Omental fat pad (tissue), 4 donors: Measurements from ENCODE around the gene CD3D. TPM values are rescaled to one million over a fixed set of nuclear protein-coding genes. Genes with fewer than 3 reads are reported as not detected.

ENCODE experiments used
- ATAC-seq: fragments of 150-250 bp; one replicate; pipeline ENCODE4 v1.9.1; 2016; ENCODE audit warnings: mild to moderate bottlenecking, moderate library complexity; ENCODE audit not compliant: low FRiP score
- DNase-seq: peaks from one replicate; pipeline ENCODE4 v3.0.0-alpha.2; 2019; ENCODE audit warnings: low spot score
- total RNA-seq, 4 donors: library from RNA; depleted of rRNA; stranded (reverse); fragments of >200 nt; gene quantifications; one replicate each; pipeline ENCODE4 v1.1.0, GENCODE V29; 2016
- TF ChIP-seq, protein P1 (sequence below), 3 donors: fragments of 450-650 bp; IDR thresholded peaks; one replicate each; pipeline ENCODE4 v1.5.1; 2016 to 2017; ENCODE audit warnings: antibody characterized with exemption in 3 of 3, mild to moderate bottlenecking in 3 of 3, moderate library complexity in 2 of 3

CD3D gene
- total RNA-seq, 4 donors from 2014 or later: 1.7 to 3.4 (median 2.6) TPM

GRCh38 chr11:118304568-118305248, 37.8 kb downstream of the CD3D start, which contains the start of gene CD3E:
CD3E (plus strand) TSS chr11:118304730; CDS start chr11:118304953, 223 bp downstream.
- TF ChIP-seq, protein P1, sequence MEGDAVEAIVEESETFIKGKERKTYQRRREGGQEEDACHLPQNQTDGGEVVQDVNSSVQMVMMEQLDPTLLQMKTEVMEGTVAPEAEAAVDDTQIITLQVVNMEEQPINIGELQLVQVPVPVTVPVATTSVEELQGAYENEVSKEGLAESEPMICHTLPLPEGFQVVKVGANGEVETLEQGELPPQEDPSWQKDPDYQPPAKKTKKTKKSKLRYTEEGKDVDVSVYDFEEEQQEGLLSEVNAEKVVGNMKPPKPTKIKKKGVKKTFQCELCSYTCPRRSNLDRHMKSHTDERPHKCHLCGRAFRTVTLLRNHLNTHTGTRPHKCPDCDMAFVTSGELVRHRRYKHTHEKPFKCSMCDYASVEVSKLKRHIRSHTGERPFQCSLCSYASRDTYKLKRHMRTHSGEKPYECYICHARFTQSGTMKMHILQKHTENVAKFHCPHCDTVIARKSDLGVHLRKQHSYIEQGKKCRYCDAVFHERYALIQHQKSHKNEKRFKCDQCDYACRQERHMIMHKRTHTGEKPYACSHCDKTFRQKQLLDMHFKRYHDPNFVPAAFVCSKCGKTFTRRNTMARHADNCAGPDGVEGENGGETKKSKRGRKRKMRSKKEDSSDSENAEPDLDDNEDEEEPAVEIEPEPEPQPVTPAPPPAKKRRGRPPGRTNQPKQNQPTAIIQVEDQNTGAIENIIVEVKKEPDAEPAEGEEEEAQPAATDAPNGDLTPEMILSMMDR (IDR thresholded peaks at IDR 0.05): no peak
- ATAC-seq (no peak), DNase-seq (no peak)

GRCh38 chr11:118304227-118304567, 38.3 kb downstream of the CD3D start:
- ATAC-seq (no peak), DNase-seq (no peak)
- TF ChIP-seq, protein P1 (IDR thresholded peaks at IDR 0.05): no peak

DNA sequence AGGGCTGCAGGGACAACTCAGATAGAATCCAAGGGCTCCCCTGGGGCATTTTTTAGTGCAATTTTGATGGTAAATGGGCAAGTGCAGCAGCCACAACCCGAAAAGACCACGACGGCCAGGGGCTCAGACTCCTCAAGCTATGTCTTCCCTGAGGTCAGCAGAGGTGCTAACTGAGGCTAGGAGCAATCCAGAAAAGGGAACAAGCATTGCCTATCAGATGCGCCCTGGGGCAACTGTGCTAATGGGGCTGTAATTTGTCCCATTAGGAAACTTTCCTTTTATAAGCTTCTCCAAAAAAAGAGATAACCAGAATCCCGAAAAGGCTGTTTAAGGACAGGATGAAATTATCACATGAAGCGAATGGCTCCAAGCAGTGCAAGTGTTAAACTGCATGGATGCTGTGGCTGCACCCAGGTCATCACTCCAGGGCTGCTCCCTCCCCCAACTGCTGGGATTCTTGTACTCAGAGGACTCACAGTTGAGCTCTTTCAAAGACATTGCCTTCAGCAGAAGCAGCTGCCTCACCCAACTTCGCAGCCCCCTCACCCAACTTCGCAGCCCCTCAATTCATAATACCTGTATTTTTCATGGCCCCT, 40.8 kb downstream of the CD3D start:
- TF ChIP-seq, protein P1 (IDR thresholded peaks at IDR 0.05): no peak

DNA sequence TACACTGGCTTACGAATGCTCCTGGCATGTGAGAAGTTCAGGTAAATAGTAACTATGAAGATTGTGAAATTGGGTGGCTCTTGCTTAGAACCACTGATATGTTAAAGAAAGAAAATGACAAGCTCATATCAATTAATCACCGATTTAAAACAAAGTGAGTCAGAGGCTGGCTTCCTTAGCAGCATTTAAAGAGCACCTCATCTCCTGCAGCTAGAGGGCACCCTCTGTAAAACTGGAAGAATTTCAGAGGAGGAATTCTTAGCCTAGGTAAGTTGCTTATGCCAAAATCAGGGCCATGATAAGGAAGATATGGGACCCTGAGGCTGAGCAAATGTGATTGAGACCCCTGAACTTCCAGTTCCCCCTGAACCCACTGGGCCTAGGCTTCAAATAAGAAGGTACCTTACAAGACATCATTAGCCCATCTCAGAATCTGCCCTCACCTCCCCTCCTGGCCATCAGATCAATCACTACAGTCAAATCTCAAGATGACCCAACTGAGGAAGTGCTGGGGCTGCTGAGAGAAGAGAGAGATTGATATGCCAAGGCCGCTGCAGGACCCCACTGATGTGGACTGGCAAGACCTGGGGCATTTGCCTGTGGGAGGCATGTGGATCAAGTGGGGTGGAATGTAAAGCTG, 46.6 kb downstream of the CD3D start:
- ATAC-seq (no peak), DNase-seq (no peak)
- TF ChIP-seq, protein P1 (IDR thresholded peaks at IDR 0.05): no peak

More for the DNA sequence above, 40.8 kb downstream of the CD3D start:
- DNase-seq (no peak), ATAC-seq (no peak)

DNA sequence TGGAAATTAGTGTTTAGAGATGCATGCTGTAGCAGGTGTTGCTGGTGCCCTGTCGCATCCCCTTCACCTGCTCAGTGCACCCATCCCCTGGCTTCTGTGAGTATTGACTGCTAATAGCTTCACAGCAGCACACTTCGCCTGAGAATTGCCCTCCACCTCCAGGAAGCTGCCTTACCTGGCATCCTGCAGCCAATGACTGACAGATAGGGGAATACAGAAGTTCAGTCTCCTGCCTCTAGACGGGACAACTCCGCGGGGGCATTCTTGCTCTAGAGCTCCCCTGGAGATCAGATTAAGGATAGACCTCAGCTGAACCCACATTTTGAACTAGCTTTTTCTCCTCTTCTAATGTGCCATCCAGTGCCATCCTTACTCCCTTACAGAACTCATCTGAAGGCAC, 47.3 kb downstream of the CD3D start:
- no peak for ATAC-seq
- TF ChIP-seq, protein P1 (IDR thresholded peaks at IDR 0.05): no peak

DNA sequence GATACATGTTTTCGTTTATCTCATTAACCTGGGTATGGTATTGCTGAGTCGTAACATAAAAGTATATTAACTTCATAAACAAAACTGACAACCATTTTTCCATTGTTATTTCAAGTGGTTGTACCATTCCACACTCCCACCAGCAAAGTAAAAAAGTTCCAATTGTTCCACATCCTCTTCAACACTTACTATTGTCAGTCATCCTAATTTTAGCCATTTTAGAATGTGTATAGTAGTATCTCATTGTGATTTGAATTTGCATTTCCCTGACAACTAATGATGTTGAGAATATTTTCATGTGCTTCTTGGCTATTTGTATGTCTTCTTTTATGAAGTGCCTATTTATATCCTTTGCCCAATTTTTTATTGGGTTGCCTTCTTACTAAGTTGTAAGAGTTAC, 48.5 kb downstream of the CD3D start:
- DNase-seq (no peak), ATAC-seq (no peak)
- TF ChIP-seq, protein P1 (IDR thresholded peaks at IDR 0.05): no peak

More for the DNA sequence above, 47.3 kb downstream of the CD3D start:
- DNase-seq: no peak
